HG02884 (cell line): ENCODE measurements around the gene SOAT2.
"Not testable (repeated sequence)": the region's sequence is repeated elsewhere in the genome, so short reads cannot be mapped to it uniquely, and the experiment has no call there.

Experiments used
- ATAC-seq: cut with Tn5 transposase; IDR thresholded peaks from one replicate; pipeline ENCODE4 v1.9.1; 2021; ENCODE audit warnings: mild to moderate bottlenecking, moderate library complexity; ENCODE audit not compliant: unreplicated experiment

SOAT2 gene

GRCh38 chr12:53079226-53080117 is 23.8 kb upstream of the SOAT2 start, which contains the start of gene SPRYD3:
Gene SPRYD3 (minus strand): TSS chr12:53079390. CDS start chr12:53079333, 57 bp downstream.
- ATAC-seq, result peak; percentile 99

GRCh38 chr12:53082637-53083175 is 20.6 kb upstream of the SOAT2 start:
- no peak for ATAC-seq

DNA sequence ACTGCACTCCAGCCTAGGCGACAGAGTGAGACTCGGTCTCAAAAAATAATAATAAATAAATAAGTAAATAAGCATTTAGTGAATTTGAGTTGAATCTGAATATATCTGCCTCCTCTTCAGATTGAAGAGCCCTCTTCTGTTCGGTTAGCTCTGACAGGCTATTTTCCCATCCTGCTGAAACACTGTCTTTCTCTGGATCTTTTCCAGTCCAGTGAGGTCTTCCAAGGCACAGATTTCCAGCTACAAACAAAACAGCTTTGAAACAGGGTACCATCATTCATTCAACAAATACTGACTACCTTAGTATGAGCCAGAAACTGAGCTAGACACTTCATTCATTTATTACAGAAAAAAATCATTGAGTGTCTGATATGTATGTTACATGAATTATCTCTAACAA is 16.9 kb upstream of the SOAT2 start:
- ATAC-seq, result no peak

GRCh38 chr12:53090105-53090504 is 13.2 kb upstream of the SOAT2 start:
- no peak for ATAC-seq

- ATAC-seq, result no peak
These were observed 12.7 kb upstream of the SOAT2 start for GRCh38 chr12:53090554-53090953.

DNA sequence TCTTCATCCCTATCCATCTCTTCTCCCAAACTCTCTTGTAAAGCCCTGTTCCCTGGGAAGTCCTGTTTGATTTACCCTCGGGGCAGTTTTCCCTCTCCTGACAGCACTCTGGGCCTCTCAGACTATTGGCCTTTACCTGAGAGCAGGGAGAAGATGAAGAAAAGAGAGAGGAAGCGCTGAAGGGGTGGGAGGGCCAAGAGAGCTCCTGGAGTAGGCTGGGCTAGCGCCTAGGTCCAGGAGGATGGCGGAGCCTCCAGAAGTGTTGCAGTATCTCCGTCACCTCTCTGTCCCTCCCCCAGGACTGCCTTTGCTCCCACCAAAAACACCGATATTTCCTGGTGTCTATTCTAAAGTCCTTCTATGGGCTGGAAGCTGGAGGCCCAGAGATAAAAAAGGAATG is 11.5 kb upstream of the SOAT2 start:
- ATAC-seq, result no peak

- ATAC-seq, result no peak
These were observed 9.4 kb upstream of the SOAT2 start for GRCh38 chr12:53093777-53094393.

DNA sequence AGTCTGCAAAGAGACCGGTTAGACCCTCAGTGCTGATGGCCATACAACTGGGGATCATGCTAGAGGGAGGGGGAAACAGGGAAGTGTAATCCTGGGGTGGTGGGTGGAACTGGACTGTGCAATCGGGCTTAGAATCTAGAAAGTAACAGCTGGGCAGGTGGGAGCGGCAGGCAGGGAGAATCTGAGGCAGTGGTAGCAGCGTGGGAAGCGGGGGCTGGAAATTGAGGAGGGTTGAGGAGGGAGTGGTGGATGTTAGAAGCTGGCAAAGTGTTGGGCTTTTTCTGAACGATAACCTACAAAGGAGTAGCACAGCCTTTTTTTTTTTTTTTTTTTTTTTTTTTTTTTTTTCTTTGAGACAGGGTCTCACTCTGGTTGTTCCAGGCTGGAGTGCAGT is 8.9 kb upstream of the SOAT2 start:
- ATAC-seq, result no peak

DNA sequence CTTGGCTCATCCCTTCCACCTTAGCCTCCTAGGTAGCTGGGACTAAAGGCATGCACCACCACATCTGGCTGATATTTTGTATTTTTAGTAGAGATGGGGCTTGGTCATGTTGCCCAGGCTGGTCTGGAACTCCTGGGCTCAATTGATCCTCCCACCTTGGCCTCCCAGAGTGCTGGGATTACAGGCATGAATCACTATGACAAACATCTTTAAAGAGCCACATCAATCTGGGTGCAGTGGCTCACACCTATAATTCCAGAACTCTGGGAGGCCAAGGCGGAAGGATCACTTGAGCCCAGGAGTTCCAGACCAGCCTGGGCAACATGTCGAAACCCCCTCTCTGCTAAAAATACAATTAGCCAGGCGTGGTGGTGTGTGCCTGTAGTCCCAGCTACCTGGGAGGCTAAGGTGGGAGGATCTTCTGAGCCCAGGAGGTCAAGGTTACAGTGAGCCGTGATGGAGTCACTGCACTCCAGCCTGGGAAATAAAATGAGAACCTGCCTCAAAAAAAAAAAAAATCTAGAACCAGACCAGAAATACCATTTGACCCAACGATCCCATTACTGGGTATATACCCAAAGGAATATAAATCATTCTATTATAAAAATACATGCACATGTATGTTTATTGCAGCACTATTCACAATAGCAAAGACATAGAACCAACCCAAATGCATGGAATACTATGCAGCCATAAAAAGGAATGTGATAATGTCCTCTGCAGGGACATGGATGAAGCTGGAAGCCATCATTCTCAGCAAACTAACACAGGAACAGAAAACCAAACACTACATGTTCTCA is 8.3 kb upstream of the SOAT2 start:
- not testable (repeated sequence) for ATAC-seq

DNA sequence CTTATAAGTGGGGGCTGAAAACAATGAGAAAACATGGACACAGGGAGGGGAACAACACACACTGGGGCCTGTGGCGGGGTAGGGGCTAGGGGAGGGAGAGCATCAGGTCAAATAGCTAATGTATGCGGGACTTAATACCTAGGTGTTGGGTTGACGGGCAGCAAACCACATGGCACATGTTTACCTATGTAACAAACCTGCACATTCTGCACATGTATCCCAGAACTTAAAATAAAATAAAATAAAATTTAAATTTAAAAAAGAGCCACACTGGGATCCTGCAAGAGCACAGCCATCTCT is 7.7 kb upstream of the SOAT2 start:
- ATAC-seq, result not testable (repeated sequence)

- ATAC-seq, result no peak
These were observed 7.1 kb upstream of the SOAT2 start for GRCh38 chr12:53096089-53096741.

GRCh38 chr12:53096759-53097158 is 6.5 kb upstream of the SOAT2 start:
- no peak for ATAC-seq

DNA sequence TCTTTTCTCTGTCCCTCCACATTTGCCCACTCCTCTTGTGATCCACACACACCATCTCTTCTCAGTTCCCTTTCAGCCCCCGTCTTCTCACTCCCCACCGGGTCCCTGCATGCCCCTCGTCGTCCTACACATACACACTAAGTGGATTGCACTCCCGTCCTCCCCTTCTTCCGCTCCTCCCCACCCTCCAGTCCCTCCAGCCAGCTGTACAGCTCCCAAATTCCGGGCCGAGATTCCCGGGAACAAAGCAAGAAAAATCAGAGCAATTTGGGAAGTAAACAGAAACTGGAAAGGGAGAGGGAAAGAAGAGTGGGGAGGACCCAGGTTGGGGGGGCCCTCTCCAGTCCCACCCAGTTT is 6.1 kb upstream of the SOAT2 start:
- ATAC-seq, result no peak

DNA sequence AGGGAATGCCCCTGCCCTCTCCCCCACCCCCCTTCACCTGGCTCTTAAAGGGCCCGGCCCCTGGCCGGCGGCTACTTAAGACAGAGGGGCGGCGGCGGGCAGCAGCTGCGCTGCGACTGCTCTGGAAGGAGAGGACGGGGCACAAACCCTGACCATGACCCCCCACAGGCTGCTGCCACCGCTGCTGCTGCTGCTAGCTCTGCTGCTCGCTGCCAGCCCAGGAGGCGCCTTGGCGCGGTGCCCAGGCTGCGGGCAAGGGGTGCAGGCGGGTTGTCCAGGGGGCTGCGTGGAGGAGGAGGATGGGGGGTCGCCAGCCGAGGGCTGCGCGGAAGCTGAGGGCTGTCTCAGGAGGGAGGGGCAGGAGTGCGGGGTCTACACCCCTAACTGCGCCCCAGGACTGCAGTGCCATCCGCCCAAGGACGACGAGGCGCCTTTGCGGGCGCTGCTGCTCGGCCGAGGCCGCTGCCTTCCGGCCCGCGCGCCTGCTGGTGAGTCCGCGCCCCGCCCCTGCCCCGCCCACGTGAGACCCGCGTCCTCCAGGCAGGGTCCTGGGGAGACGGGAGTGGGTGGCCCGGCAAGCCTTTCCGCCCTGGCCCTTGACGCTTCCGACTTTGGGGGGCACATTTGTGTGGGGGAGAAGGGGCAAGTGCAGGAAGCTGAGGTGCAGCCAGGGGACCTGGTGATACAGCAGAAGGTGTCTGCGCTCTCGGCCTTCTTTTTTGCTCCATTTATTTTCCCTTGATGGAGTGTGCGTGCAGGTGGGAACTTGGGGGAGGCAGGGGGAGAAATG is 5.5 kb upstream of the SOAT2 start, which contains the start of gene IGFBP6:
Gene IGFBP6 (plus strand): TSS at position 104 of the 790 bp plus-strand sequence. CDS start 51 bp downstream, at position 155.
- no peak for ATAC-seq

DNA sequence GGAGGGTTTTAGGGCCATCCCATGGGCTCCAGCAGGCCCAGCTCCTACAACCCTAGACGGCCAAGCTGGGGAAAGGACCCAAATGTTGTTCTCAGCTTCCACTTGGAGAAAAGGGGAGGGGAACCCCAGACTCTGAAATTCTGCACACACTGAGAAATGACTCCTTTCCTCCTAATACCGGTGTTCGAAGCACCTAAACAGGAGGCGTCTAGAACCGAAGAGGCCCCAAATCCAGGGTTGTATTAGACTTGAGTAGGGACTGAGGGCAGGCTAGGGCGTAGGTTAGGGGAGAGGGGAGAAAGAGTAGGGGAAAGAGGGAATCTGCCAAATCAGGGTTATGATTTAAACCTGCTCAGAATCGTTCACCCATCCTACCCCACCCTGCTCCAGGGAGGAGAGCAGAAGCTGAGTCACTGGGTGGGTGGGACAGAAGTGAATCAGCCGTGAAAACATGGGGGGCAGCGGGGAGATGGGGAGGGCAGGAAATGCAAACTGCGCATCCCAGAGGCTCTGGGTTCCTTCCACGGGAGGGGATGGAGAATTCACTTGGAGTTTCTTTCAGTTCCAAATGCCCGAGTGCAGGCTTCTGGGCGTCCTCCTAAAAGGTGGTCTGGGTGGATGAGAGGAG is 4.8 kb upstream of the SOAT2 start:
- ATAC-seq, result no peak

- ATAC-seq, result no peak
These were observed 4.0 kb upstream of the SOAT2 start for GRCh38 chr12:53099071-53099882.

DNA sequence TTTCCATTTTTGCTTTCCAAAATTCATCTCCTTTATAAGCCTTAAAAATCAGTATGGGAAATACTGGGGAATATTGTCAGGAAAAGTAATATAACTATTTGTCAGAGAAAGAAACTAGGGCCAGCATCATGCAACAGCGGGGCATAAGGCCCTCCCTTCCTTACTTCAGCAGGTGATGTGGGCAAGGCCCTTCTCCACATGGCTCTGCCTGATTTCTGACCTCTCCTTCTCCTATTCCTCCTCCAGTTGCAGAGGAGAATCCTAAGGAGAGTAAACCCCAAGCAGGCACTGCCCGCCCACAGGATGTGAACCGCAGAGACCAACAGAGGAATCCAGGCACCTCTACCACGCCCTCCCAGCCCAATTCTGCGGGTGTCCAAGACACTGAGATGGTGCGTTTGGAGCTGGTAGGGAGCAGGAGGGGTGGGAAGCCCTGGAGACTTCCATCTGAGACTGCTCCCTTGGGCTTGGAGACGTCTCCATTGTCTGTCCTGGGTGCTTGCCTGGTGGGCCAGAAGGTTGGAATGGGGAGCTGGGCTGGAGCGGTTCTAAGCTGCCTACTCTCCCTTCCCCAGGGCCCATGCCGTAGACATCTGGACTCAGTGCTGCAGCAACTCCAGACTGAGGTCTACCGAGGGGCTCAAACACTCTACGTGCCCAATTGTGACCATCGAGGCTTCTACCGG is 2.7 kb upstream of the SOAT2 start:
- ATAC-seq, result no peak

DNA sequence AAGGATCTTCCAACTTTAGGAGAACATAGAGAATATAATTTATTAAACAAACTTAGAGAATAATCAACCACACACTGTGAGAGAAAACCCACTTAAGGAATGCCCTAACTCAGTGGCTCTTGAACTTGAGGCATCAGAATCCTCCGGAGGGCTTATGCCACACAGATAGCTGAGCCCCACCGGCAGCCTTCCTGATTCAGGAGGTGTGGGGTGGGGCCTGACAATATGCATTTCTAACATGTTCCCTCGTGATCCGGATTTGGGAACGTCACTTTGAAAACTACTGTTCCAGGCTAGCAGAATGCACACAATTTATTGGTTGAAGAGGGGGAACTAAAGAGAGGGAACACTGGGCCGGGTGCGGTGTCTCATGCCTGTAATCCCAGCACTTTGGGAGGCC is 2.0 kb upstream of the SOAT2 start:
- no peak for ATAC-seq
